Upper lobe of left lung (tissue), 4 donors: ENCODE measurements around the gene THAP8.

Experiments used
- CTCF ChIP-seq, 6 experiments: fragments of 450-650 bp in 4 of 6; fragments of 200-600 bp in 2 of 6; sonication (generic) in 2 of 6; IDR thresholded peaks; one replicate each; pipeline ENCODE4 v1.5.1; 2016 to 2019; ENCODE audit warnings: antibody characterized with exemption in 6 of 6
- EP300 ChIP-seq, 4 donors: sonication (generic); formaldehyde crosslinking; IDR thresholded peaks; one replicate each; pipeline ENCODE4 v1.5.1; 2017; ENCODE audit warnings: antibody characterized with exemption in 4 of 4, control low read depth in 2 of 4
- POLR2A ChIP-seq, 4 donors: fragments of 450-650 bp; IDR thresholded peaks; one replicate each; pipeline ENCODE4 v1.5.1; 2016 to 2017; ENCODE audit warnings: antibody characterized with exemption in 4 of 4, mild to moderate bottlenecking in 2 of 4
- POLR2AphosphoS5 ChIP-seq, 2 donors: sonication (generic); formaldehyde crosslinking; IDR thresholded peaks; one replicate each; pipeline ENCODE4 v1.5.1; 2017; ENCODE audit warnings: antibody characterized with exemption in 2 of 2

- TF ChIP-seq CTCF (IDR thresholded peaks at IDR 0.05) (no peak), POLR2A (IDR thresholded peaks at IDR 0.05) (no peak), POLR2AphosphoS5 (IDR thresholded peaks at IDR 0.05) (no peak), EP300 (IDR thresholded peaks at IDR 0.05) (no peak)
Observed at GRCh38 chr19:36073121-36073876, 19.2 kb upstream of the THAP8 start.
